HEK293T (cell line): ENCODE results near the gene TMEM106C.

Experiments
- ELF4 ChIP-seq: fragments of 450-650 bp; IDR thresholded peaks from 2 replicates; pipeline ENCODE4 v1.6.1; 2017; ENCODE audit warnings: antibody characterized with exemption
- FOXM1 ChIP-seq: fragments of 450-650 bp; IDR thresholded peaks from 2 replicates; pipeline ENCODE4 v1.6.1; 2017; ENCODE audit warnings: mild to moderate bottlenecking, borderline replicate concordance
- HDGF ChIP-seq: fragments of 450-650 bp; IDR thresholded peaks from 2 replicates; pipeline ENCODE4 v1.6.1; 2017; ENCODE audit warnings: antibody characterized with exemption, borderline replicate concordance
- L3MBTL2 ChIP-seq: fragments of 450-650 bp; conservative IDR thresholded peaks from 2 replicates; pipeline ENCODE4 v1.6.1; 2016; ENCODE audit warnings: mild to moderate bottlenecking
- LEF1 ChIP-seq: fragments of 450-650 bp; IDR thresholded peaks from 2 replicates; pipeline ENCODE4 v1.6.1; 2017; ENCODE audit warnings: mild to moderate bottlenecking, borderline replicate concordance
- SP1 ChIP-seq: fragments of 450-650 bp; IDR thresholded peaks from 2 replicates; pipeline ENCODE4 v1.6.1; 2017
- SUZ12 ChIP-seq: fragments of 450-650 bp; IDR thresholded peaks from 2 replicates; pipeline ENCODE4 v1.6.1; 2016; ENCODE audit warnings: mild to moderate bottlenecking
- TF ChIP-seq, protein P1 (sequence below): fragments of 450-650 bp; IDR thresholded peaks from 2 replicates; pipeline ENCODE4 v1.6.1; 2016

GRCh38 chr12:47984331-47984801, 21.0 kb downstream of the TMEM106C start:
- TF ChIP-seq ELF4 (no peak), SUZ12 (no peak), L3MBTL2 (no peak), SP1 (no peak), LEF1 (no peak), HDGF (no peak), FOXM1 (no peak)
- TF ChIP-seq, protein P1, sequence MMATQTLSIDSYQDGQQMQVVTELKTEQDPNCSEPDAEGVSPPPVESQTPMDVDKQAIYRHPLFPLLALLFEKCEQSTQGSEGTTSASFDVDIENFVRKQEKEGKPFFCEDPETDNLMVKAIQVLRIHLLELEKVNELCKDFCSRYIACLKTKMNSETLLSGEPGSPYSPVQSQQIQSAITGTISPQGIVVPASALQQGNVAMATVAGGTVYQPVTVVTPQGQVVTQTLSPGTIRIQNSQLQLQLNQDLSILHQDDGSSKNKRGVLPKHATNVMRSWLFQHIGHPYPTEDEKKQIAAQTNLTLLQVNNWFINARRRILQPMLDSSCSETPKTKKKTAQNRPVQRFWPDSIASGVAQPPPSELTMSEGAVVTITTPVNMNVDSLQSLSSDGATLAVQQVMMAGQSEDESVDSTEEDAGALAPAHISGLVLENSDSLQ = no peak
